HCT116 (cell line): ENCODE data around the gene TENM4.

Experiments used
- CTCF ChIP-seq, 3 experiments: fragments of 200-600 bp in 1 of 3; sonication (generic) in 1 of 3; IDR thresholded peaks in 2 of 3; conservative IDR thresholded peaks in 1 of 3; 2 replicates each; pipeline ENCODE4 v1.5.1; 2012 to 2017; ENCODE audit warnings: low read depth in 2 of 3, low read length in 2 of 3, antibody characterized with exemption in 1 of 3, borderline replicate concordance in 1 of 3, control low read depth in 1 of 3, mild to moderate bottlenecking in 1 of 3, mixed read lengths in 1 of 3, mixed run types in 1 of 3, moderate library complexity in 1 of 3; ENCODE audit not compliant: insufficient read depth in 1 of 3
- EZH2 ChIP-seq: fragments of 200-600 bp; sonication (generic); IDR thresholded peaks from 2 replicates; pipeline ENCODE4 v1.6.1; 2017; ENCODE audit warnings: antibody characterized with exemption, mixed run types
- POLR2AphosphoS5 ChIP-seq: IDR thresholded peaks from 2 replicates; pipeline ENCODE4 v1.6.1; 2011; ENCODE audit warnings: mild to moderate bottlenecking, low read depth, low read length, moderate library complexity
- RAD21 ChIP-seq: IDR thresholded peaks from 2 replicates; pipeline ENCODE4 v1.6.1; 2012; ENCODE audit warnings: low read depth, mild to moderate bottlenecking

GRCh38 chr11:79232346-79232745 is 208.5 kb downstream of the TENM4 start:
- TF ChIP-seq RAD21 (no peak), CTCF (IDR thresholded peaks at IDR 0.05 in 2 of 3, conservative IDR thresholded peaks at IDR 0.05 in 1 of 3; ENCODE audit: borderline replicate concordance in 1 of 3, insufficient read depth in 1 of 3, low read depth in 2 of 3, low read length in 2 of 3) (no peak), POLR2AphosphoS5 (no peak), EZH2 (no peak)
